ENCODE results near the gene OTOP2. TPM values are rescaled to one million over a fixed set of nuclear protein-coding genes. Genes with fewer than 3 reads are reported as not detected.

The OTOP2 gene
- total and polyA plus RNA-seq, 2 of the 4 experiments (the other 2 are of a cell fraction): not detected

- Histone ChIP-seq H3K23ac (ENCODE audit: low read depth, low read length) (peak overlapping the region; percentile 65), H3K9me3 (ENCODE audit: control insufficient read depth, insufficient read depth, low read length) (no peaks in the 10 kb centered on the region), H3K27ac (ENCODE audit: insufficient read depth, low read length) (peak overlapping the region; percentile 64), H4K91ac (ENCODE audit: insufficient read depth, low read depth, low read length) (peak overlapping the region; percentile 67), H3K4me1 (ENCODE audit: control insufficient read depth, insufficient read depth, low read length) (peaks cover 10% of the 10 kb centered on the region), H2BK120ac (ENCODE audit: low read depth, low read length) (peak overlapping the region; percentile 66), H3K14ac (replicated peaks; ENCODE audit: low read depth, low read length) (peak overlapping the region; percentile 88), H2BK5ac (ENCODE audit: low read depth, low read length, poor library complexity, severe bottlenecking) (peak overlapping the region; percentile 61), H3K18ac (ENCODE audit: low read depth, low read length) (peak overlapping the region; percentile 73), H2AFZ (replicated peaks; ENCODE audit: low read length, poor library complexity) (peak overlapping the region; percentile 99), H3K4me3 (ENCODE audit: insufficient read depth, low read depth, low read length) (peak overlapping the region; percentile 77), H3K36me3 (ENCODE audit: control insufficient read depth, insufficient read depth, low read length) (no peaks in the 10 kb centered on the region), H2BK20ac (ENCODE audit: low read depth, low read length) (peak overlapping the region; percentile 3; the same call in 1 of the 2 replicates), H2AK9ac (replicated peaks; ENCODE audit: low read depth, low read length, poor library complexity) (peak overlapping the region; percentile 70), H3K9ac (ENCODE audit: low read depth, low read length) (peak overlapping the region; percentile 83), H4K20me1 (ENCODE audit: insufficient read depth, low read length) (no peaks in the 10 kb centered on the region), H3K56ac (ENCODE audit: extremely low read depth, insufficient read depth, low read length) (peak overlapping the region; percentile 68), H3K4ac (ENCODE audit: low read depth, low read length) (peak overlapping the region; percentile 79), H3K79me1 (ENCODE audit: low read depth in 1 of 2, low read length in 2 of 2) (peaks cover 4 to 12% of the 10 kb centered on the region in 2 experiments; a peak in 3 of 4 replicates), H4K8ac (ENCODE audit: low read depth in 2 of 2, low read length in 2 of 2) (peak overlapping the region; percentile 77 to 98), H4K5ac (ENCODE audit: low read depth, low read length) (peak overlapping the region; percentile 90), H3K4me2 (ENCODE audit: low read depth, low read length) (peak overlapping the region; percentile 71), H3K9me1 (ENCODE audit: insufficient read depth, low read length) (peaks cover 5% of the 10 kb centered on the region), H2BK15ac (ENCODE audit: low read depth, low read length) (peak overlapping the region; percentile 77; the same call in 2 of the 3 replicates), H2AK5ac (ENCODE audit: low read depth, low read length) (peak overlapping the region; percentile 71), H3K27me3 (ENCODE audit: control insufficient read depth, insufficient read depth, low read length) (peaks cover 6% of the 10 kb centered on the region; the same call in 1 of the 2 replicates)
- no TSS peak for BruUV-seq (replicated peaks)
- ChIA-PET CTCF (no interaction called here), POLR2A (ENCODE audit: unreplicated experiment) (no interaction called here)
- intact Hi-C loops (cut with micrococcal nuclease): no loop called here
- TF ChIP-seq MAFK (IDR thresholded peaks at IDR 0.05; ENCODE audit: low read depth, low read length) (no peak), SMC3 (IDR thresholded peaks at IDR 0.05; ENCODE audit: low read depth, low read length) (peak; percentile 1; the same call in 1 of the 2 replicates)
- WGBS, 2 experiments (ENCODE audit: extremely low coverage in 2 of 2, insufficient read length in 1 of 2): no CpG with 5 or more reads among the region's 16 CpGs
- DNase-seq: no peak
- no peak for ATAC-seq (ENCODE audit: low read depth)
- in situ Hi-C loops (cut with MboI; ENCODE audit: low sequenced_read_pairs): no loop called here
- dilution Hi-C loops (cut with HindIII; ENCODE audit: low sequenced_read_pairs, unreplicated experiment): no loop called here
These were observed 57.4 kb downstream of the OTOP2 start for GRCh38 chr17:74981318-74981978.

Data from IMR-90 (cell line).